DMS114 treated with DMSO at 0.1 percent for 48 hours (cell line): ENCODE results near the gene DGKG.

Source experiments
- DNase-seq: peaks from one replicate; lab custom pipeline; 2025; ENCODE audit not compliant: unreplicated experiment; lab: John Stamatoyannopoulos, UW

The DGKG gene

DNA sequence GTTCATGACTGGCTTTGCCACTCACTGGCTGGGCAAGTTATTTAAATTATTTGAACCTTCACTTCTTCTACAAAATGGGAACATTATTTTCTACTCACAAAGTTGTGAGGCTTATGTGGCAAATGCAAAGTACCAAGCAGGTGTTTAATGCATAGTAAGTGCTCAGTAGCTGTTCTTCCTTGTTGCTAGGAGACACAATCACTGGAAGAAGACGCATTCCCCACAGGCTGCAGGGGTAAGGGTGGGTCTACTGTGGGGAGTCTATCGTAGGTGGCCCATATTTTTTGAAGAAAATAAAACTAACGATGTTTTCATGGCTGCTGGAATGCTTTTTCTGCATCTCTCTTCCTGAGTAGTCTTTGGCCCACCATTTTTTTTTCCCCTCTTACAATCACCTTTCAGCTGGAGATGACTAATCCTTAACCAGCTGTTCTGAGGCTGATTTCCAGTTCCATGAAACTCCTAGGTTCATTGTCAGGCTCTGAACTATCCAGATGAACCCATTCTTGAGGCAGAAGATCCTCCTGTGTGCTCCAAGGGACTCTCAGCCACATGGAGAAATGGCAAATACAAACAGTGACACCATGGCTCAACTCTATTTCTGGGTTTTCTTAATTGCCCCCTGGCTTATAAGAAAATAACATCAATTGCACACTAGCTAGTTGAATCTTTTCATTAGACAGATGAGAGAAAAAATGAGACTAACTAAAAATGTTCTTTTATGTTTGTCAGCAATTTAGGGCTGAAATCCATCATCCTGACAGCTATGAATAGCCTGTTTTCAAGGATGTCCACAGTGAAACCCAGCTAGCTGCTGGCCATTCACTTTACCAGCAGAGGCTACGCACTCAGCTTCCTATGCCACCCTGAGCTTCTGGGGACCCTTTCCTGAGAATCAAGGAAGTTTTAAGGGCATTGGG is 144.9 kb downstream of the DGKG start:
- DNase-seq, result no peak

DNA sequence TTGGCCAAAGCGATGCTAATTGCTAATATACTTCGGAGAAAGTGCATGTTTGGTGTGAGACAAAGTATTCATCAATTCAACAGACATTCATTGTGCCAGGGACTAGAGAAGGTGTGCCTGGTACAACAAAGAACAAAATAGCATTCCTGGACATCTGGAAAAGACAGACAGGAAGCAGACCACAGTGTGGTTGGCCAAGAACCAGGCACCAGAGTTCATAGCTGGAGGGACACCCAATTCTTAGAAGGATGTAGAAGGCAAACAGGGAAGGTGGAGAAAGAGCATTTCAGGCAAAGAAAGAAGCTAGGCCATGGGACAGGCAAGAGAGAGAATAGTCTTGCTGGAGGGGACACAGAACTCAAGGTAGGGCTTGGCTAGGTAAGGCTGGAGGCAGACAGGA is 147.4 kb downstream of the DGKG start:
- DNase-seq, result no peak

DNA sequence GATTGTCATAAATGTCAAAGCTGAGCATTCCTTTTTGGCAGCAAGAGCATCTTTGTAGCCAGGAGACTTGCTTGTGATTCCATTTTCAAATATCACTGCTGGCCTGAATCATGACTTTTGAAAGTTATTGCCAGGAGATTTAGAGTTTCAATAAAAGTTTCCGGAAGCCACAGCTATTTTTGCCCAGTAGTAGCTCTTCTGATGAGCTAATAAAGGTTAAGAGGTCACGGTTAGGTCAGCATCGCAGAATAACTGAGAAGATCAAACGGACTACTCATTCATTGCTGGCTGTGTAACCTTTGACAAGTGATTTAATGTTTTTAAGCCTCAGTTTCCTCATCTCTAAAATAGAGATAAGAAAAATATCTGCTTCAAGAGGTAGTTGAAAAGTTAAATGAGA is 148.1 kb downstream of the DGKG start:
- DNase-seq, result no peak

DNA sequence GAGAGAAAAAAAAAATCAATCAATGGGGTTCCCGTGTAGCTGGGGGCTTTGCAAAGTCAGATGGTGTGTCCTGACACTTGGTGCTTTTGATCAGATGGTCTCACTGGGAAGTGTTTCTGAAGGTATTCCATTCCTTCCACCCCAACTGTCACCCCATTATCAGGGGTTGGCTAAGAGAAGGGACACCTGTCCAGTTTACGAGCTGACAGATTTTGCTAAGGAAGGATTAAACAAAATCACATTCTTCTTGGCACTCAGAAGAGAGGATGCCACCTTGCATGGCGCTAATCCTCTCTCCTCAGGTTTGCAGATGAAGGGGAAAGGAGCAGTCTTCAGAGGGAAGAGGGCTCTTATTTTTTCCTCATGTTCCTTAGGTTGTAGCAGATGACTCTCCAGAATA is 149.4 kb downstream of the DGKG start:
- DNase-seq, result no peak

DNA sequence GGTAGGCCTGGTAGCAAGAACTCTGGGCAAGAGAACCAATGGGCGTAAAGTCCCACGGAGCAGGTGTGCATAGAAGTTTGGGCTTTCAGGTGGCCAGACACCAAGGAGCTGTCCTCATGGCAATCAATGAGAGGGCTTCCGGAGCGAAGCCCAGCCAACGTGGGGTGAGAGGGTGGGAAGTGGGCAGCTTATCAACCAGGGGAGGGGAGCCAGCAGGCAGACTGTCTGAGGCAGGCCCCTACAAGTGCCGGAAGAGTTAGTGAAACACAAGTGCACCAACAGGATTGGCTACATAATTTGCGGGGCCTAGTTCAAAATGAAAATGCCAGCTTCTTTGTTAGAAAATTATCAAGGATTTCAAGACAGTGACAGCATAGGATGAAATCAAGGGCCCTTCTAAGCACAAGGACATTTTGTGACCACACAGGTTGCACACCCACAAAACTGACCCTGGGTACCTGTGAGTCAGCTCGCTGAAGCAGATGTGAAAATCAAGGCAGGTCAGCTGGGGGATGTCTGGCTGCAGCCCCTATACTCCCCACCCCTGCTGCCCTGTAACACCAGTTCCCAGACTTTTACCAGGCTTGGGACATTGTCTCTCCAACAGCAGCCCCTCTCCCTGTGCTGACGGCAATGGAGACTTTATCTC is 151.1 kb downstream of the DGKG start:
- no peak for DNase-seq

DNA sequence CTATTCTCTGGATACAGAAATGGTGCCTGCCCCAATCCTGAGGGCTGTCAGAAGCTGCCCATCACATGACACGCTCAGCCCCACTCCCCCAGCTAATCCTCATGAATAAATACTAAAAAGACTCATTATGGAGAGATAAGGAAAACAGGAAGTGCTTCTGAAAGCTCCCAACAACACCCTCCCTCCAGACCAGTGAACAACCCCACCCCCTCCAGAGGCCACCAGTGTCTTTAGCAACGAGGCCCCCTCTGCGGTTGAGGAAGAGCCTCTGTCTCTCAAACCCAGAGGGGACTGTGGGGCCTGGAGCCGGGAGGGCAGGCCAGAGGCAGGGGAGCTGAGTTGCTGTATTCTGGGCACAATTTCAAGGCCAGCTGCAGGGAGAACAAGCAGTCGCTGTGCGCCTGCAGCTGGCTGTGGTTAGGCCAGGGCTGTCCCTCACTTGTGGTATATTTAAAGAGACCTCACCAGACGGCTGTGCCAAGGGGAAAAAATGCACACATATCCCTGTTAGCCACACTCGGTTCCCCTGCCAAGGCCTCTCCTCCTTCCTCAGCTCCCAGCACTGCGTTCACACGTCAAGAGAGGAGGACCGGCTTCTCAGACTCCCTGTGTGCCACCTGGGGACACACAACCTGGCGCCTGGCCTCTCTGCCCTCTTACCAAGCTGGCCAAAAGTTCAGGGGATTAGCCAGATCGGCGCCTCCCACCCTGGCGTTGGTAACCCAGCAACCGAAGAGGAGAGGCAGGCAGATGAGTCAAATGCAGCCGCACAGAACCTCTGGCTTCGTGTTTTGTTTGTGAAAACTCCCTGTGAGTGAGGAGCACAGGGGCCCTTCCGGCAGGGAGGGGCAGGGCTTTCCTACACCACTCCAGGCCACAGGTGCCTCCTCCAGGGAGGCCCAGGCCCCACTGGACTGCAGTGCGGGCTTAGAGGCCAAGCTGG is 152.0 kb downstream of the DGKG start:
- DNase-seq, result no peak

DNA sequence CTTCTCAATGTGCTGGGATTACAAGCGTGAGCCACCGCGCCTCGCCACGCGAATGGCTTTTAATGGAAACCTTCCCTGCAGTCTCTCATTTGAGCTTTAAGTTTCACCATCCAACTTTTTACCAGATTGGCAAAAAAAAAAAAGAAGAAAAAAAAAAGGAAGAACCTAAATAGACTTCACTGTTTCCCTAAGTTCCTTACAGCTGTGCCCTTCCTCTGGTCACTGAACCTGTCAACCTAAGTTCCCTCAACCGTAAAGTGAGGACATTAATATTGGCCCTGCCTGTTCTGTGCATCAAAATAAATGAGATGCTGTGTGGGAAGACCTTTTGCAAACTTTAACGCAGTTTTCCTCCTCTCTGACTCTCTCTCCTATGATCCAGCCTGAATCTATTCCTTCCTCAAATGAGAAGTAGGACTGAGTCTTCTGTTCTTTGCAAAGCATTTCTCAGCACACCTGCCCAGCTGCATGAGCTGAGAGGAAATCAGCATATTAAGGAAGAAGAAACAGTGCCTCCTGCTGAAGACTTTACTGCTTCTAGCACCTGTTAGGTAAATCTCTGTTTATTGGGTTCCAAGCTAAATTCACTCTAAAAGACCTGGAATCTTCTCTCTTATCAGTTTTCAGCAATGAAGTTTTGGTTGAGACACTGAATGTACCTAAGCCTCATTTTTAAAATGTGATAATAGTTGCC is 153.6 kb downstream of the DGKG start:
- DNase-seq, result no peak

DNA sequence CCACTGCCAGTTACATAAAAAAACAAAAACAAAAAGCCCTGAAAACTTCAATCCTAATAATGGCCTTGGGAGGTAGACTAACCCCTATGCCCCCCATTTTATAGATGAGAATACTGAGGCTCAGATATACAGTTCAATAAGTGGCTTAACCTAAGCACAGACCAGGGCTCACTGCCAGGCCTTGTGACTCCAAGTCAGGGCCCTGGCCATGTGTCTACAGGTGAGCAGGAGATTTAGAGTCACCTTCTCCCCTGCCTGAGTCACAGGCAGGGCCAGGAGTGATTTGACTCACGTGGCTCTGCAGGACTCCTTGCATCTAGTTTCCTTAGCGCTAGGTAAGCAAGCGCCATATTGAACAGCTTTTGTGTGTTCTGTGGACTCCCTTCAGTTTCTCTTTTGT is 154.5 kb downstream of the DGKG start:
- DNase-seq, result no peak

DNA sequence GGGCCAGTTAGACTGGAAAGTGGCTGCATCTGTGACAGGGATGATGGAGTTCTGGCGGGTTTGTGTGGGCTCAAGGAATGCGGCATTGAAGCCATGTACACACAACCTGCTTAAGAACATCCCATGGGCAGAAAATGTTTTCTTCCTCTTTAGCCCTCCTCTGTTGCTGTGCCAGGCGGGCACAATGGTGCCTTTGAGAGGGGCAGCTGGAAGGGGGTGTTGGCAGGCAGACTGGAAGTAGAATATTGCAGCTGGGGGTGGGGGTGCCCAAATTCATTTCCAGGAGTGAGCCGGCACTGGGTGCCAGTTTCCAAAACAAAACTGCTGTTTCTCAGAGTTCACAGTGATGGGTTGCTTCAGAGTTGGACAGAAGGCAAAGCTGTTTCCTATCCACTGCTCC is 161.3 kb downstream of the DGKG start:
- no peak for DNase-seq

DNA sequence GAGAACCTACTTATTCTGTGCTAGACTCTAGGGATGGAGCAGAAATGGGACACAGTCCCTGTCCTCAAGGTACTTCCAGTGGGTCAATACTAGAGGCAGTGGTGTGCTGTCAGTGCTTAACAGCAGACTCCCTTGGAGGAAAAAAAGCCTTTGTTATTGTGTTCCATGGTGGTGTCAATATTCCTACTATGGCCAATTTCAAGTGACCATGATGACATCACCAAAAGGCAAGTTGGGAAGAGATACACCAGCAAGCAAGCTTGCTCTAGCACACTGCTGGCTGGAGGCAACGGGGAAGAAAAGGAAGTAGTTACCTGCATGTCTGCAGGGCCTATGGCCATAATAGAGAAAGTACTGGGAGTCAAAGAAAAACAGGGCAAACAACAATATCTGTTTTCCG is 163.6 kb downstream of the DGKG start:
- DNase-seq, result no peak

DNA sequence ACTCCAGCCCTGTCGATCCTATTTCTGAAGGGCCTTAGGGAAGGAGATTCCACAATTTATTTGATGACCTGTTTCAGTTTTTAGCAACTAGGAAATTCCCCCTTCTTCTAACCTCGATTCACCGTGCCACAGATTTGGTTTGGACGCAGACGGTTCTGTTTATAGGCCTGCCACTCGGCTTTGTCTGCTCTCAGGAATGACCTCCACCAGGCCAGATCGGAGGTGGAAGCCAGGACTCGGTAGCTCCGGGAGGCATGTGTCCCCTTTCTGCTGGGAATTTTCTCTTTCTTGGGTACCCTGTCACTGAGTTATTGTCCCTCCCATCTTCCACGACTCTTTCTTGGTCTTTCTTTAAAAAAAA is 167.6 kb downstream of the DGKG start:
- no peak for DNase-seq

DNA sequence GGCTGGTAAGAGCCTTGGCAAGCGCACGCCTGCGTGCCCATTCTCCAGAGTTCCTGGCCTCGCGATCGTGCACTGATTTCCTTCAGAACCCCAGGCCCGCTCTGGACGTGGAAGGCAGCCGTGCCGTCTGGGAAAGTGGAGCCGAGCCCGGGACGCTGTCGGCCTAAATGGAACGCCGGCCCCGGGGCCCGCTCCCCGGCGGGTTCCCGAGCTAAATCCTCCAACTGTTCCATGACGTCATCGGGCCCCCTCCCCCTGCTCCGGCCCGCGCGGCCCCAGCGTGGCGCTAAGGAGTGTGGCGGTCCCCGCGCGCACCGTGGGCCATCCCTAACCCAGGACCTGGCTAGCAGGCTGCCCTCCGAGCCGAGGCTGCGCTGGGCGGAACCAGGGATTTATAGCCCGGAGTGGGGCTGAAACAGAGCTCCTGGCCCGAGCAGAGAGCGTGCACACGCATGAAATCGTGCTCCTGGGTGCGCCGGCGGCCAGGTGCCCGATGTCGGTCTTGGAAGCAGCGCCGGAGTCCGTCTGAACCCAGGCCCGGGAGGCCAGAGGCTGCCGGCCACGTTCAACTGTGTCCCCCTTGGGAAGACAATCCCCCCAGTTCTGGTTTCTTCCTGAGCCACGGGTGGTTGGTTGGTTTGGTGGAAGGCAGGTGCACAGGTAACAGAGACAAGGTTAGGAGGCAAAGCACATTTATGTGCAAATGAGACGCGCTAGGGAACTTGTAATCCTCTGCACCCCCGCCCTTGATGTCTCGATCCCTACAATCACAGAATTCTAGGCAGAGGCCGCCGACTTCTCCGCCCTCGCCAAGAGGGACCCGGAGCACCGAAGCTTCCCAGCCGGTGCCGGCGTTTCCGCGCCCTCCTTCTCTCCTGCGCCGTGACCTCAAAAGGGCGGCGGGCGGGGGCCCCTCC is 168.2 kb downstream of the DGKG start:
- no peak for DNase-seq

DNA sequence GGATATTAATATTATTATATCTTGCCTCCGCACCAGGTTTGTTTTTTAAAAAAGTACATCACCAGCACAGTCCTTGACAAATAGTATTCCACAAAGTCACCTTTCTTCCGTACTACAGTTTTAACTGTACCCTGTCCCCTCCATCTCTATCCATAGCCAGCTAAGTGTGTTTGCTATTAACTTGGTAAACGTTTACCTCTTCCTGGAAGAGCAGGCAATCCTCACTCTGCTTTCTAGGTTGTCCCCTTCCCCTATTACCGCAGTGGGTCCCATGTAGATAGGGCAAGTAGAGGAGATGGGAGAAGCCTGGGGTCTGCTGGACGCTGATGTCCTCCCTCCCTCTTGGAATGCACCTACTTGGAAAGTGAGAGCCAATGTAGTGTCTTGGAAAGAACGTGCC is 169.2 kb downstream of the DGKG start:
- DNase-seq, result no peak

DNA sequence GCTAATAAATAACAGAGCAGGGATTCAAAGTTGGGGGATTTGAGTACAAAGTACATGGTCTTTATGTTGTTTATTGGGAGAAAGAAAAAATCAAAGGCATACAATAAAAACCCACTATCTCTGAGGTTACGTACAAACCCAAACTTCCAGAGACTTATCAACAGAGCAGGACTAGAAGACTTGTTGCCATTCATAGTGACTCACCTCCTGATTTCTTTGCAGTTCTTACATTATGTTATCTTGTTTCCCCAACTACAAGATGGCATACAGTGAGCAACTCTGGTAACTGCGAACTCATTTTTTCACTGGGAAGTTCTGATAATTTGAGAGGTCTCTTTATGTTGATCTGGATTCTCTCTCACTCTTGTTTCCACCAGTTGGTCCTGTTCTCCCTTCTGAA is 172.5 kb downstream of the DGKG start:
- DNase-seq, result no peak

DNA sequence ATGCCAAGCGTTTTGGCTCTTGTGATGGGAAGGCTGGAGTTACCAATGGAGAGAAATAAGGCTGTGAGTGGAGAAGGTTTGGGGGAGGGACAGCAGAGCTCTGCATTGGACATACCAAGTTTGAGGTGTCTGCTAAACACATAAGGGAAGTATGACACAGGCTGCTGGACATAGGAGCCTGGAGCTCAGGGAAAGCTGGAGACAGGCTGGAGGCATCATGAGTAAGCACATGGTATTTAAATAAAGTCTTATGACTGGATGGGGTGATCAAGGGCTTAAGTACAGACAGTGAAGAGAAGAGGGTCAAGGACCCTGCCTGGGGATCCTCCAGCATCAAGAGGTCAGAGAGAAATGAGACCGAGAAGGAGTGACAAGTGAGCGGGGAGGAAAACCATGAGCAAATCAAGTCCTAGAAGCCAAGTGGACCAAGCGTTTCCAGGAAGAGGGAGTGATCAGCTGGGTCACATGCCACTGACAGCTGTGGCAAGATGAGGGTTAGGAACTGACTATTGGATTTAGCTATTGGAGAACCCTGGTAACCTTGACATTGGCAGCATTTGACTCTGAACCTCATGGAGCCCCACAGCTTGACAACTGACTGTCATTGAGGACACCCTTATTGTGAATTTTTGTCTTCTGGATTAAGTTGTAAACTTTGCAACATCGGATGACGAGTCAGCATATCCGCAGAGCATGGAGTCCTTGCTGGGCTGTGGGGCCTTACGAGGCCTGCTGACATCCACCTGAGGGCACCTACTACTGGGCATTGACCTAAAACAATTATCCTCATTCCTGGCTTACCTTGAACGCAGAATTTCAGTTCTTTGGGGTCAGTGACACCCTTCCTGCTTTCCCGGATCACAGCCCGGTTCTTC is 174.4 kb downstream of the DGKG start:
- DNase-seq, result no peak

DNA sequence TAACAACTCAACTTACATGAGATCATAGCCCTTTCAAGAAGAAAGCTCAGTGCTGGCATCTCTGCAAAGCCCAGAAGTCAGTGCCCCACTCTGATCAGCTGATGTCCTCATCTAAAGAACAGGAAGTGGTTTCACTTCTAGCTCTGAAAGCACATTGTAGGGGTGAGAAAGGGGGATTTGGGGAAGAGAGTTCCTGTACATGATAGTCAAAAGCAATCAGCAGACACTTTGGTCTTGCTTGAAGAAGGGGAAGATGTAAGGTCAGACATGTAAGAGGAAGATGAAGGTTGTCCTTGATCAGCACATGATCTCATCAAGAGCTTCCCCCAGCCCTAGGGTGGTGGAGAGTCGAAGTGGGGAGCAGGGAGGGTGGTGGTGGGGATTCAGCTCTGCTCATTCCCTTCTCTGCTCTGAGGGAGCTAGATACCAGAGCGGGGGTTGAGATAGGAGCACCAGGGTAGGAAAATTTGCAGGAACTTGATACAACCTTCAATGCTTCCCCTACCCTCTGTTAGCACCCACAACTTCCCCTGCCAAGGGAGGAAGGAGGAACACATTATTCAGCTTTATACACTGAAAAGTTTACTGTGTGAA is 176.7 kb downstream of the DGKG start:
- DNase-seq, result no peak

DNA sequence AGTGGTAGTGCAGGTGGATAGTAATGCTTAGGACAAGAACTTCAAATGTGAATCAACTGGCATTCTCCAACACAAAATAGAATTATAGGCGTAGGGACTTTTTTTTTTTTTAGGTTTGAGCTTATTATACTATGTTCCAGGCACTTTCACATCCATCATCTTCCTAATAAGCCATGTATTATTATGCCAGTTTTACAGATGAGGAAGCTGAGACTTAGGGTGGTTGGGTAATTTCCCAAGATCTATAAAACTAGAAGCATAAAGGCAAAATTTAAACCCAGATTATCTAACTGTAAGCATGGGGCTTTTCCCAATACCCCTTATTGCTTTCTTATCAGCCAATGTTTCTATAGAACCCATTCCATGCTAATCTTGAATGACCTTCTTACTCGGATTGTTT is 178.0 kb downstream of the DGKG start:
- DNase-seq, result no peak

DNA sequence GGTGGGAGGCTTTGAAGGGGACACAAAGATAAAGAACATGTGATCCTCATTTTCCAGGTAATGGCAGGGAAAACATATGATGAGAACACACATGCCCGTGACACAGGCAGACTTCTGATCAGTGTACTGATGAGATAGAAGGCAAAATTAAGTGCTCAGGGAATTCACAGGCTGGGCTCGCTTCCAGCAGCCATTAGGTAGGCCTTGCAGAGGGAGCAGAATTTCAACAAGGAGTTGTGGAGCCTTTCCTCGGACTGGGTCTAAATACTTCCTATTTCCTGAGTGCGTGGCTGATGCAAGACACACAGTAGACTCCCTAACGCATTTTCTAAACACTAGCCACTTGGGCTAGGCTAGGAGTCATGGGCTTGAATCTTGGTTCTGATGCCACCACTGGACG is 179.2 kb downstream of the DGKG start:
- DNase-seq, result no peak

DNA sequence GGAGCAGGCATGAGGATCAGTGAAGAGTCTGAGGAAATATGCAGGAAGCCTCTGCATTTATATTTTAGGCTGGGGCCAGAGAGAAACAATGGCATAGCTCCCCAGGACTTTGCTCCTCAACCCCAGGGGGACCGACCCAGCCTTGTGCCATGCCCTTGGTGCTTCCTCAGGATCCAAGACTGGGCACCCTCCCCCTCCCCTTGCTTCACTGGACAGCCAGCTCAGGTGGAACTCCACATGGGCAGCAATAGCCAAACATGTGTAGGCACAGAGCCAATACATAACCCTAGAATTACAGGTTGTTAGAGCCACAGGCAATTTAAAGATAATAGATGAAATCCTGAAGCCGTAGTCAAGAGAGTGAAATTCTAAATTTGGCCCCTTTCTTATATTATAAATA is 180.1 kb downstream of the DGKG start:
- DNase-seq, result no peak
